Measurements from ENCODE around the gene FOXJ3.

Gene FOXJ3

GRCh38 chr1:42251042-42251441 is 84.0 kb downstream of the FOXJ3 start:
- Histone ChIP-seq H3K4me1 (ENCODE audit: control insufficient read depth, low read length) (no peaks in the 10 kb centered on the region), H3F3A (ENCODE audit: control insufficient read depth, insufficient read depth) (no peaks in the 10 kb centered on the region), H3K27ac (ENCODE audit: low read depth, low read length) (no peak overlapping the region), H3K9me2 (replicated peaks; ENCODE audit: control insufficient read depth, low read length) (no peaks in the 10 kb centered on the region), H3K36me3 (ENCODE audit: control insufficient read depth, low read length) (peaks cover 22% of the 10 kb centered on the region), H3K27me3 (ENCODE audit: control insufficient read depth, low read length) (no peaks in the 10 kb centered on the region), H3K79me2 (ENCODE audit: control insufficient read depth, low read length) (peaks cover 54% of the 10 kb centered on the region), H4K20me1 (ENCODE audit: control insufficient read depth, insufficient read depth, low read depth, low read length) (no peaks in the 10 kb centered on the region), H3K9me3 (ENCODE audit: control insufficient read depth, insufficient read depth, low read length) (peaks cover 6% of the 10 kb centered on the region; the same call in 1 of the 2 replicates), H3K4me3 (ENCODE audit: low read length) (no peak overlapping the region), H3K4me2 (ENCODE audit: low read length) (no peak overlapping the region)
- no peak for TF ChIP-seq EZH2phosphoT487 (IDR thresholded peaks at IDR 0.05; ENCODE audit: borderline replicate concordance, low read length)
- no peak for TF ChIP-seq CTCF (IDR thresholded peaks at IDR 0.05; ENCODE audit: low read depth, low read length, poor library complexity, severe bottlenecking)

- TF ChIP-seq CTCF (IDR thresholded peaks at IDR 0.05; ENCODE audit: low read depth, low read length, poor library complexity, severe bottlenecking) (no peak), EZH2phosphoT487 (IDR thresholded peaks at IDR 0.05; ENCODE audit: borderline replicate concordance, low read length) (no peak)
- H3K4me1 ChIP-seq (ENCODE audit: control insufficient read depth, low read length): no peaks in the 10 kb centered on the region
- no peak overlapping the region for H3K27ac ChIP-seq (ENCODE audit: low read depth, low read length)
- H3F3A ChIP-seq (ENCODE audit: control insufficient read depth, insufficient read depth): no peaks in the 10 kb centered on the region
- no peaks in the 10 kb centered on the region for H3K9me2 ChIP-seq (replicated peaks; ENCODE audit: control insufficient read depth, low read length)
- H3K27me3 ChIP-seq (ENCODE audit: control insufficient read depth, low read length): no peaks in the 10 kb centered on the region
- no peaks in the 10 kb centered on the region for H4K20me1 ChIP-seq (ENCODE audit: control insufficient read depth, insufficient read depth, low read depth, low read length)
- H3K36me3 ChIP-seq (ENCODE audit: control insufficient read depth, low read length): peaks cover 23% of the 10 kb centered on the region
- H3K9me3 ChIP-seq (ENCODE audit: control insufficient read depth, insufficient read depth, low read length): peaks cover 4% of the 10 kb centered on the region; the same call in 1 of the 2 replicates
- peaks cover 54% of the 10 kb centered on the region for H3K79me2 ChIP-seq (ENCODE audit: control insufficient read depth, low read length)
- no peak overlapping the region for H3K4me2 ChIP-seq (ENCODE audit: low read length)
- H3K4me3 ChIP-seq (ENCODE audit: low read length): no peak overlapping the region
These were observed 84.9 kb downstream of the FOXJ3 start for GRCh38 chr1:42250164-42250563.

GRCh38 chr1:42240966-42241755 is 93.9 kb downstream of the FOXJ3 start:
- H3K4me3 ChIP-seq (ENCODE audit: low read length): no peak overlapping the region
- H4K20me1 ChIP-seq (ENCODE audit: control insufficient read depth, insufficient read depth, low read depth, low read length): peaks cover 4% of the 10 kb centered on the region; the same call in 1 of the 2 replicates
- TF ChIP-seq CTCF (IDR thresholded peaks at IDR 0.05; ENCODE audit: low read depth, low read length, poor library complexity, severe bottlenecking): no peak
- TF ChIP-seq EZH2phosphoT487 (IDR thresholded peaks at IDR 0.05; ENCODE audit: borderline replicate concordance, low read length): no peak
- no peaks in the 10 kb centered on the region for H3F3A ChIP-seq (ENCODE audit: control insufficient read depth, insufficient read depth)
- no peaks in the 10 kb centered on the region for H3K4me1 ChIP-seq (ENCODE audit: control insufficient read depth, low read length)
- H3K9me3 ChIP-seq (ENCODE audit: control insufficient read depth, insufficient read depth, low read length): peaks cover 23% of the 10 kb centered on the region
- H3K27ac ChIP-seq (ENCODE audit: low read depth, low read length): no peak overlapping the region
- no peaks in the 10 kb centered on the region for H3K9me2 ChIP-seq (replicated peaks; ENCODE audit: control insufficient read depth, low read length)
- H3K79me2 ChIP-seq (ENCODE audit: control insufficient read depth, low read length): peaks cover 92% of the 10 kb centered on the region
- no peaks in the 10 kb centered on the region for H3K27me3 ChIP-seq (ENCODE audit: control insufficient read depth, low read length)
- no peak overlapping the region for H3K4me2 ChIP-seq (ENCODE audit: low read length)
- peaks cover 18% of the 10 kb centered on the region for H3K36me3 ChIP-seq (ENCODE audit: control insufficient read depth, low read length)

Measured in DOHH2 (cell line).